ENCODE data around the gene SMIM45.

SMIM45 gene

GRCh38 chr22:41975299-41976069 lies 23.5 kb downstream of the SMIM45 start:
- POLR2A ChIA-PET (ENCODE audit: partially characterized antibody) = interaction anchor here (0.5 to 1.4 kb wide), 3 partner anchors 8 to 395 kb away, joined by 3 to 5 read pairs (median 4); no protein-coding TSS in a partner anchor
- H2BK12ac ChIP-seq (ENCODE audit: low read depth, low read length) = peak overlapping the region; percentile 60; the same call in 1 of the 2 replicates
- H3K4me2 ChIP-seq (ENCODE audit: insufficient read depth in 1 of 2, low read depth in 2 of 2, low read length in 2 of 2) = peak overlapping the region in 1 of 2 experiments; percentile 89; a peak in 1 of 4 replicates
- no peak overlapping the region for H4K8ac ChIP-seq (ENCODE audit: extremely low read depth, insufficient read depth, low read length)
- H3K9ac ChIP-seq (replicated peaks in 1 of 4; ENCODE audit: extremely low read depth in 1 of 4, low read depth in 3 of 4, low read length in 3 of 4) = no peak overlapping the region
- no peak overlapping the region for H3K4ac ChIP-seq (replicated peaks; ENCODE audit: insufficient read length, low read depth, low read length)
- H3K79me1 ChIP-seq (ENCODE audit: low read depth, low read length) = peaks cover 2% of the 10 kb centered on the region; the same call in 1 of the 2 replicates
- H2AFZ ChIP-seq (ENCODE audit: low read length) = no peak overlapping the region
- H2BK15ac ChIP-seq (ENCODE audit: low read length) = 0 out of 2 replicates have a peak overlapping the region, but pooled peaks have one; percentile 10
- H4K91ac ChIP-seq (replicated peaks; ENCODE audit: insufficient read length, low read length) = no peak overlapping the region
- peaks cover 13% of the 10 kb centered on the region for H3K23me2 ChIP-seq (ENCODE audit: low read depth, low read length)
- no peak overlapping the region for H3K23ac ChIP-seq (ENCODE audit: insufficient read length)
- H4K5ac ChIP-seq (ENCODE audit: insufficient read length, low read depth, low read length) = no peak overlapping the region
- CTCF ChIA-PET (ENCODE audit: partially characterized antibody) = interaction anchor here (0.6 to 2.3 kb wide), 7 partner anchors 9 to 294 kb away, joined by 3 to 14 read pairs (median 4); no protein-coding TSS in a partner anchor
- H2AK5ac ChIP-seq (ENCODE audit: low read depth, low read length) = peak overlapping the region; percentile 24; the same call in 1 of the 2 replicates
- peak overlapping the region; percentile 4; the same call in 1 of the 2 replicates for H3K18ac ChIP-seq (ENCODE audit: extremely low read depth, low read length)
- H3K36me3 ChIP-seq (ENCODE audit: control insufficient read depth in 2 of 4, insufficient read depth in 4 of 4, low read length in 3 of 4) = no peaks in the 10 kb centered on the region
- H2BK5ac ChIP-seq (ENCODE audit: low read depth, low read length) = no peak overlapping the region
- H3K79me2 ChIP-seq (ENCODE audit: control insufficient read depth in 1 of 2, insufficient read depth in 2 of 2, low read length in 2 of 2) = peaks cover 0 to 5% of the 10 kb centered on the region in 2 experiments; a peak in 1 of 4 replicates
- 83% methylated on average over 12 of the region's 12 CpGs; no CpG with 5 or more reads in 1 of the 2 experiments for WGBS, 2 experiments (ENCODE audit: extremely low coverage in 1 of 2, insufficient coverage in 1 of 2, insufficient read length in 1 of 2, insufficient replicate concordance in 2 of 2, low coverage in 1 of 2, low lambda C conversion rate in 2 of 2, missing lambda C conversion rate in 1 of 2)
- no peak overlapping the region for H3K14ac ChIP-seq (ENCODE audit: insufficient read length)
- FAIRE-seq (no peak), DNase-seq (ENCODE audit: low read depth in 1 of 2, low spot score in 2 of 2) (peak in 1 of 2 experiments; percentile 39)
- H3K56ac ChIP-seq (replicated peaks; ENCODE audit: insufficient read length, low read depth, low read length) = no peak overlapping the region
- no peak overlapping the region for H2BK120ac ChIP-seq (replicated peaks; ENCODE audit: low read depth, low read length)
- H3K27me3 ChIP-seq (replicated peaks in 1 of 4; ENCODE audit: control insufficient read depth in 3 of 4, extremely low read depth in 1 of 4, insufficient read depth in 3 of 4, low read length in 3 of 4) = peaks cover 10 to 29% (median 26%) of the 10 kb centered on the region in 4 experiments
- H3K4me1 ChIP-seq (replicated peaks in 1 of 4; ENCODE audit: control insufficient read depth in 3 of 4, insufficient read depth in 4 of 4, low read length in 3 of 4) = peaks cover 0 to 14% (median 10%) of the 10 kb centered on the region in 4 experiments; a peak in 6 of 7 replicates
- no peaks in the 10 kb centered on the region for H3K9me3 ChIP-seq (ENCODE audit: insufficient read depth in 2 of 2, low read depth in 1 of 2, low read length in 1 of 2)
- no peak overlapping the region for H2BK20ac ChIP-seq (ENCODE audit: low read length)
- H3K27ac ChIP-seq (ENCODE audit: low read depth, low read length) = no peak overlapping the region
- H4K20me1 ChIP-seq (replicated peaks in 1 of 2; ENCODE audit: control insufficient read depth in 1 of 2, insufficient read depth in 2 of 2, low read length in 2 of 2) = peaks cover 0 to 5% of the 10 kb centered on the region in 2 experiments
- H3K4me3 ChIP-seq (ENCODE audit: extremely low read depth in 1 of 4, insufficient read depth in 2 of 4, low read depth in 3 of 4, low read length in 4 of 4) = peak overlapping the region in 1 of 4 experiments; percentile 83; a peak in 2 of 8 replicates
- TF ChIP-seq GABPA (IDR thresholded peaks at IDR 0.05; ENCODE audit: borderline replicate concordance, insufficient read depth, low read length) (no peak), ZNF274 (IDR thresholded peaks at IDR 0.05; ENCODE audit: borderline replicate concordance, extremely low read depth, low read length) (no peak), MAX (IDR thresholded peaks at IDR 0.05) (no peak), CBX5 (IDR thresholded peaks at IDR 0.05; ENCODE audit: low read depth, low read length) (no peak), ASH2L (IDR thresholded peaks at IDR 0.05; ENCODE audit: low read length) (no peak), SP4 (IDR thresholded peaks at IDR 0.05; ENCODE audit: low read length) (no peak), TEAD4 (IDR thresholded peaks at IDR 0.05; ENCODE audit: low read depth, low read length) (no peak), HDAC2 (IDR thresholded peaks at IDR 0.05; ENCODE audit: borderline replicate concordance in 1 of 2, low read depth in 2 of 2, low read length in 2 of 2) (no peak), NRF1 (IDR thresholded peaks at IDR 0.05; ENCODE audit: low read depth, low read length) (no peak), SUZ12 (IDR thresholded peaks at IDR 0.05; ENCODE audit: low read length) (no peak; the same call in 1 of the 2 replicates), NANOG (IDR thresholded peaks at IDR 0.05; ENCODE audit: insufficient read depth, low read depth, low read length, poor library complexity, severe bottlenecking) (no peak)

Data from H1 (cell line).